ENCODE data around the gene SLC44A1.

SLC44A1 gene

DNA sequence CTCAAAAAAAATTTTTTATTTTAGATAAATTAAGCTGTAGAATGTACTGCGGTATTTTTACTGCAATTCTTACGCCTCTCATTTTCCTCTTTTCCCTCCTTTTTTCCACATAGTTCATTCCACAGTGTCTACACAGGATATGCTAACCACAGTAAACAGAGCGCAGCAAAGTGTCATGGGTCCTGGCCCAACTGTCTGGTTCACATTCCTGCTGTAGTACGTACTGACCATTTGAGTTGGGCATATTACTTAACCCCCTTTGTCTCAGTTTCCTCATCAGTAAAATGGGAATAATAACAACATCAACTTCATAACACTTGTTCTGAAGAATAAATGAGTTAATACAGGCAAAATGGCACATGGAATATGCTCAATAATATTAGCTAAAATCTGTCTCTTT lies 41.6 kb downstream of the SLC44A1 start:
- no CpG with 5 or more reads among the region's 4 CpGs for WGBS (ENCODE audit: insufficient coverage, insufficient read length)
- H3K4me1 ChIP-seq (ENCODE audit: control insufficient read depth, insufficient read depth, low read length), result peaks cover 5% of the 10 kb centered on the region; the same call in 1 of the 2 replicates
- DNase-seq (ENCODE audit: low read depth, low spot score), result no peak
- H3K36me3 ChIP-seq (ENCODE audit: control insufficient read depth, insufficient read depth, low read length), result no peaks in the 10 kb centered on the region
- no peak overlapping the region for H3K4me3 ChIP-seq (ENCODE audit: low read length)
- H3K27me3 ChIP-seq (ENCODE audit: control insufficient read depth, insufficient read depth, low read length), result no peaks in the 10 kb centered on the region
- no peaks in the 10 kb centered on the region for H3K9me3 ChIP-seq (ENCODE audit: control insufficient read depth, insufficient read depth, low read length)
- H3K27ac ChIP-seq (ENCODE audit: low read length), result no peak overlapping the region

DNA sequence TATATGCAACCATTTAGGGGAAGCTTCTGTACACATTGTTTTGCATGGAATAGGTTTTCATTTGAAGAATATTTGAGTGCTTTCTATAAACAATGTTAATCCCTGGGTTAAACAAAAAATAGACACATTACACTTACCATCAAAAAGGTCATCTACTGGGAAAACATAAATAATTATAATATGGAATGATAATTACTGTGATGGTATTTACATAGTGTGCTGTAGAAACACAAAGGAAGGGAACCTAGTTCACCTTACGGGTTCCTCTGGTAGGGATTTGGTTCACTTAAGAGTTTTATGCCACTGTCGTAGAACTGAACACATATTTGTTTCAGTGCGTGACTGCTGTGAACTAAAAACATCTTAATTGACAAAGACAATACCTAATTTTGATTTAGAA lies 44.9 kb downstream of the SLC44A1 start:
- DNase-seq (ENCODE audit: low read depth, low spot score), result no peak
- no CpG with 5 or more reads among the region's 3 CpGs for WGBS (ENCODE audit: insufficient coverage, insufficient read length)
- no peak overlapping the region for H3K27ac ChIP-seq (ENCODE audit: low read length)
- no peaks in the 10 kb centered on the region for H3K36me3 ChIP-seq (ENCODE audit: control insufficient read depth, insufficient read depth, low read length)
- no peaks in the 10 kb centered on the region for H3K9me3 ChIP-seq (ENCODE audit: control insufficient read depth, insufficient read depth, low read length)
- H3K4me1 ChIP-seq (ENCODE audit: control insufficient read depth, insufficient read depth, low read length), result peaks cover 1% of the 10 kb centered on the region; the same call in 1 of the 2 replicates
- no peak overlapping the region for H3K4me3 ChIP-seq (ENCODE audit: low read length)
- H3K27me3 ChIP-seq (ENCODE audit: control insufficient read depth, insufficient read depth, low read length), result no peaks in the 10 kb centered on the region

DNA sequence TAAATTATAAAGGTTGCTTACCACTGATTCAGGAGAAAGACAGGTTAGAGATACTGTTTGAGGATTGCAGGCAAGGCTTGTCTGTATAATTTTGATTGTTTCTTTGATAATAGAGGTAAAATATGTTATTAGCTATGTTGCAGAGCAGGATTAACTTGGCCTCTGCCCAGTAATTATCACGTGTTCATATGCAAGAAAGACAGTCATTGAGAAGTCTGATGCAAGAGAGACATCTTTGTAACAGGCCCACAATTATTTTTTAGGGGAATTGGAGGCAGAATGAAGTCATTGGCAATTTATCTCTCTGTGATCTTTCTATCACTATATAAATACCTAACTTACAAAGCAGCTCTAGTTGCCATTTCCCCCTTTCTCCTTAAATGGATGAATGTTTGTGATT lies 46.0 kb downstream of the SLC44A1 start:
- no CpG with 5 or more reads among the region's 1 CpG for WGBS (ENCODE audit: insufficient coverage, insufficient read length)
- no peaks in the 10 kb centered on the region for H3K9me3 ChIP-seq (ENCODE audit: control insufficient read depth, insufficient read depth, low read length)
- H3K36me3 ChIP-seq (ENCODE audit: control insufficient read depth, insufficient read depth, low read length), result no peaks in the 10 kb centered on the region
- H3K27me3 ChIP-seq (ENCODE audit: control insufficient read depth, insufficient read depth, low read length), result no peaks in the 10 kb centered on the region
- H3K4me3 ChIP-seq (ENCODE audit: low read length), result no peak overlapping the region
- no peak for DNase-seq (ENCODE audit: low read depth, low spot score)
- no peak overlapping the region for H3K27ac ChIP-seq (ENCODE audit: low read length)
- H3K4me1 ChIP-seq (ENCODE audit: control insufficient read depth, insufficient read depth, low read length), result peaks cover 1% of the 10 kb centered on the region; the same call in 1 of the 2 replicates

DNA sequence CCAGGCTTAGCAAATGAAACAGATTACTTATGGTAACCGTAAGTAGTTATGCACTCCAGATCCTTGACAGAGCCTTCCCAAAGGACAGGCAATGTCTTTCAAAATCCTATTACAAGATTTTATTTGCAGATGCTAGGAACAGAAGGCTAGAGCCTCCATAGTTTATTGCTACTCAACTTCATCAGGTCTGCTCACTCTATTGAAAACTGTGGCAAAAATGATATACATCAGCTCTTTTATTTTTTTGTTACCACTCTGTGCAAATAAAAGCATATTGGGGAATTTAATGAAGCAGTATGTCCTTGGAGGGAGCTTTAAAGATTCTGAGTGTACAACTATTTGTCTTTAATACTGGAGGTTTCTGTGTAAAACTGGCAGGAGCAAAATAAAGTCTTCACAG lies 46.5 kb downstream of the SLC44A1 start:
- no peaks in the 10 kb centered on the region for H3K9me3 ChIP-seq (ENCODE audit: control insufficient read depth, insufficient read depth, low read length)
- H3K27me3 ChIP-seq (ENCODE audit: control insufficient read depth, insufficient read depth, low read length), result no peaks in the 10 kb centered on the region
- WGBS (ENCODE audit: insufficient coverage, insufficient read length), result no CpG with 5 or more reads among the region's 1 CpG
- no peak overlapping the region for H3K4me3 ChIP-seq (ENCODE audit: low read length)
- H3K4me1 ChIP-seq (ENCODE audit: control insufficient read depth, insufficient read depth, low read length), result peaks cover 1% of the 10 kb centered on the region; the same call in 1 of the 2 replicates
- H3K27ac ChIP-seq (ENCODE audit: low read length), result no peak overlapping the region
- no peak for DNase-seq (ENCODE audit: low read depth, low spot score)
- no peaks in the 10 kb centered on the region for H3K36me3 ChIP-seq (ENCODE audit: control insufficient read depth, insufficient read depth, low read length)

DNA sequence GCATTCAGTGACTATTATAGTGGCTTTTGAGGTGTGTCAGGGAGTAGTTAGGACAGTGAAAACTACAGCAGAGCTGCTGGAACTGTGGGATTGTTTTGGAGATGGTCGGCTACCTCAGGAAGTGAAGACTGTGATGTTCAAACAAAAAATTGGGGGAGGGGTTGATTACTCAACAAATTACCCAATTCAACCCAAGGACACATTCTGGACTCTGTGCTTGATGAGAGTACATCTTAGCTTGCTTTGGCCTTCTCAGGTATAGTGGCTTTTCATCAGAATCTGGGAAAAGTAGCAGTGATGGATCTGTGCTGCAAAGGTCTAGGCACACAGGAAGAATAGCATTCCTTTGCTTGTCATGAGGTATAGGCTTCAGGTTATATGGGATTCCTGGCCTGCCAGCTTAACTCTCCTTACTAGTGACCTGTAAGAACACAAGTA lies 47.0 kb downstream of the SLC44A1 start:
- no peaks in the 10 kb centered on the region for H3K36me3 ChIP-seq (ENCODE audit: control insufficient read depth, insufficient read depth, low read length)
- H3K4me1 ChIP-seq (ENCODE audit: control insufficient read depth, insufficient read depth, low read length), result peaks cover 1% of the 10 kb centered on the region; the same call in 1 of the 2 replicates
- no peak overlapping the region for H3K27ac ChIP-seq (ENCODE audit: low read length)
- no CpG with 5 or more reads among the region's 1 CpG for WGBS (ENCODE audit: insufficient coverage, insufficient read length)
- DNase-seq (ENCODE audit: low read depth, low spot score), result no peak
- H3K4me3 ChIP-seq (ENCODE audit: low read length), result no peak overlapping the region
- no peaks in the 10 kb centered on the region for H3K27me3 ChIP-seq (ENCODE audit: control insufficient read depth, insufficient read depth, low read length)
- no peaks in the 10 kb centered on the region for H3K9me3 ChIP-seq (ENCODE audit: control insufficient read depth, insufficient read depth, low read length)

DNA sequence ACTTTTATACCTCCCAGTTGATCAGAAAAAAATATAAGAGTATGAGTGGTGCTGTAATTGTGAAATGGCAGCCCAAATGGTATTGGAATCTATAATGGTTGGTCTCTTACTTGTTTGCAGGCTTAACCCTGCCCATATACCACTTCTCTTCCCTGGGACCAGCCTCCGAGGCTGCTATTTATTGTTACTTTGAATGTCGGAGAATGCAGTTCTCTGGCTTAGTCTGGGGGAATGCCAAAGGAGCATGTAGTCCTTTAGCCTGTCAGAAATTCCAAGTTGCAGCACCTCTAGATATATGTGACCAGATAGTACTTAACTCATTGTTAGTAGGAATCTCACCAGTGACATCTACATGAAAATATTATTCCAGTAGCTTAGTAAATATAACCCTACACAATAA lies 47.5 kb downstream of the SLC44A1 start:
- H3K4me1 ChIP-seq (ENCODE audit: control insufficient read depth, insufficient read depth, low read length), result no peaks in the 10 kb centered on the region; the same call in 1 of the 2 replicates
- no peaks in the 10 kb centered on the region for H3K36me3 ChIP-seq (ENCODE audit: control insufficient read depth, insufficient read depth, low read length)

DNA sequence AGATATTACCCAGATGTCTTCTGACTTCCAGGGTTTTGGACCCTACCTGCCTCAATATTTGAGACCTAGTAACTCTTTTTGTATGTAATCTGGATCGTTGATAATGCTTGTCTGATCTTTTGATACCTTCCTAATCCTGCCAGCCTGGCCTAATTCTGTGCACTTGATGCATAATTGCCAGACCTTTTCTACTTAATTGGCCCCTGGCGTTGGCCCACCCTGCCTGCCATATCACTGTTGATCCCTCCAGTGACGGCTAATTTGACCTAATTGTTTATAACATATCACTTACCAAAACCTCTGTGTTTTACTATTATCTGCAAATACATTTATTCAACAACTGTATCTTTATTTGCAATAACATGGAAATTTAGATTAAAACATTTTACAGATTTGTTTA lies 49.0 kb downstream of the SLC44A1 start:
- Histone ChIP-seq H3K9me3 (ENCODE audit: control insufficient read depth, insufficient read depth, low read length) (no peaks in the 10 kb centered on the region), H3K36me3 (ENCODE audit: control insufficient read depth, insufficient read depth, low read length) (no peaks in the 10 kb centered on the region), H3K27ac (ENCODE audit: low read length) (no peak overlapping the region), H3K4me1 (ENCODE audit: control insufficient read depth, insufficient read depth, low read length) (no peaks in the 10 kb centered on the region; the same call in none of the 2 replicates), H3K27me3 (ENCODE audit: control insufficient read depth, insufficient read depth, low read length) (no peaks in the 10 kb centered on the region), H3K4me3 (ENCODE audit: low read length) (no peak overlapping the region)
- no CpG with 5 or more reads among the region's 3 CpGs for WGBS (ENCODE audit: insufficient coverage, insufficient read length)
- no peak for DNase-seq (ENCODE audit: low read depth, low spot score)

More for the DNA sequence above, 47.5 kb downstream of the SLC44A1 start:
- Histone ChIP-seq H3K9me3 (ENCODE audit: control insufficient read depth, insufficient read depth, low read length) (no peaks in the 10 kb centered on the region), H3K4me3 (ENCODE audit: low read length) (no peak overlapping the region), H3K27me3 (ENCODE audit: control insufficient read depth, insufficient read depth, low read length) (no peaks in the 10 kb centered on the region), H3K27ac (ENCODE audit: low read length) (no peak overlapping the region)
- DNase-seq (ENCODE audit: low read depth, low spot score), result no peak
- no CpG with 5 or more reads among the region's 2 CpGs for WGBS (ENCODE audit: insufficient coverage, insufficient read length)

DNA sequence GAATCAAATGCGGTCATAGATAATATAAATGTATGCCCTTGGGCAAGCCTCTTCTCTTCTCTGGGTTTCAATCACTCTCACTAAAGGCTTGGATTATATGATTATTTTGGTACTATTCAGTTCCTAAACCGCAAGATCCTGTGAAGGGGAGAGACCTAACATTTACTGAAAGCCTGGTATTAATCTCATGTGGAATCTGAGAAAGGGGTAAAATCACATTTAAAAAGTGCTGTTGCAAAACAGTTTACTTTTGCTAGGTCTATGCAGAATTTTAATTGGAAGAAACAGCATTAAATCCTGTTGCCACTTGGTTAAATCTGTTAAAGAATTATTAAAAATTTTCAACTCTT lies 50.7 kb downstream of the SLC44A1 start:
- H3K4me3 ChIP-seq (ENCODE audit: low read length), result no peak overlapping the region
- no peak overlapping the region for H3K27ac ChIP-seq (ENCODE audit: low read length)
- DNase-seq (ENCODE audit: low read depth, low spot score), result no peak
- no peaks in the 10 kb centered on the region for H3K9me3 ChIP-seq (ENCODE audit: control insufficient read depth, insufficient read depth, low read length)
- H3K4me1 ChIP-seq (ENCODE audit: control insufficient read depth, insufficient read depth, low read length), result no peaks in the 10 kb centered on the region; the same call in none of the 2 replicates
- H3K27me3 ChIP-seq (ENCODE audit: control insufficient read depth, insufficient read depth, low read length), result no peaks in the 10 kb centered on the region
- H3K36me3 ChIP-seq (ENCODE audit: control insufficient read depth, insufficient read depth, low read length), result no peaks in the 10 kb centered on the region
- no CpG with 5 or more reads among the region's 2 CpGs for WGBS (ENCODE audit: insufficient coverage, insufficient read length)

DNA sequence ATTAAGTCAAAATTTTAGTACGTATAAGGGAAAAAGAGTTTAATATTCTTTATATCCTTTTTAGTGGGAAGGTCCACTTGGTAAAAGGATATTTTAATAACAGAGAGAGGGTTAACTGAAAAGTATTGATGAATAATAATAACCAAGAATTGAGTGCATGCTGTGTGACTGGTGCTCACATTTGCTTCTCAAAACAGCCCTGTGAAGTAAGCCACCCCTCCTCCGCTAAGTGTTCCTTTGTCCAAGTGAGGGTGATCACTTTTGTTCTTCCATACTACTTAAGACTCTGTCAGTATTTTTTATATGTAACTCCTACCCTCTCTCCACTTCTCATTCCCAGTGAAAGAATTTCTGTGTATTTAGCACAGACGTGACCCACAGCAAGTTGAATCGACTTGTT lies 51.5 kb downstream of the SLC44A1 start:
- DNase-seq (ENCODE audit: low read depth, low spot score), result no peak
- H3K36me3 ChIP-seq (ENCODE audit: control insufficient read depth, insufficient read depth, low read length), result no peaks in the 10 kb centered on the region; the same call in 1 of the 2 replicates
- H3K4me3 ChIP-seq (ENCODE audit: low read length), result no peak overlapping the region
- no peaks in the 10 kb centered on the region for H3K27me3 ChIP-seq (ENCODE audit: control insufficient read depth, insufficient read depth, low read length)
- WGBS (ENCODE audit: insufficient coverage, insufficient read length), result no CpG with 5 or more reads among the region's 4 CpGs
- no peaks in the 10 kb centered on the region for H3K9me3 ChIP-seq (ENCODE audit: control insufficient read depth, insufficient read depth, low read length)
- no peaks in the 10 kb centered on the region; the same call in none of the 2 replicates for H3K4me1 ChIP-seq (ENCODE audit: control insufficient read depth, insufficient read depth, low read length)
- H3K27ac ChIP-seq (ENCODE audit: low read length), result no peak overlapping the region

DNA sequence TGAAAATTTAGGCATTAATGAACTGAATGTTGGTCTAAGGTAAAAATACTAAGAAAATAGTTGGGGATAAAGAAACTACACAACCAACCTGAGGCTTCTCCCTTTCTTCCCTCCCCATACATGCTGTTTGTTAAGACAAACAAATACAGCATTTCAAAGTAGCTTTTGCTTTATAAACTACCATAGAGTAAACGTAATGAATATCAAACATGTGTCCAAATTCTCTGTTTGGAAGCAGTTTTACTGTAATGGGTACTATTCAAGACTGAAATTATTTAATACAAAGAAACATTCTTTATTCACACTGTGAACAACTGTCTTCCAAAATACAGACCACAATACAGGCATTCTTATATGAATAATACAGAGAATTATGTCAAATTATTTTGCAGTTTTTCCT lies 52.0 kb downstream of the SLC44A1 start:
- no peaks in the 10 kb centered on the region; the same call in 1 of the 2 replicates for H3K36me3 ChIP-seq (ENCODE audit: control insufficient read depth, insufficient read depth, low read length)
- DNase-seq (ENCODE audit: low read depth, low spot score), result no peak
- H3K27ac ChIP-seq (ENCODE audit: low read length), result no peak overlapping the region
- WGBS (ENCODE audit: insufficient coverage, insufficient read length), result no CpG with 5 or more reads among the region's 1 CpG
- no peaks in the 10 kb centered on the region; the same call in none of the 2 replicates for H3K4me1 ChIP-seq (ENCODE audit: control insufficient read depth, insufficient read depth, low read length)
- H3K9me3 ChIP-seq (ENCODE audit: control insufficient read depth, insufficient read depth, low read length), result no peaks in the 10 kb centered on the region
- no peak overlapping the region for H3K4me3 ChIP-seq (ENCODE audit: low read length)
- no peaks in the 10 kb centered on the region for H3K27me3 ChIP-seq (ENCODE audit: control insufficient read depth, insufficient read depth, low read length)

DNA sequence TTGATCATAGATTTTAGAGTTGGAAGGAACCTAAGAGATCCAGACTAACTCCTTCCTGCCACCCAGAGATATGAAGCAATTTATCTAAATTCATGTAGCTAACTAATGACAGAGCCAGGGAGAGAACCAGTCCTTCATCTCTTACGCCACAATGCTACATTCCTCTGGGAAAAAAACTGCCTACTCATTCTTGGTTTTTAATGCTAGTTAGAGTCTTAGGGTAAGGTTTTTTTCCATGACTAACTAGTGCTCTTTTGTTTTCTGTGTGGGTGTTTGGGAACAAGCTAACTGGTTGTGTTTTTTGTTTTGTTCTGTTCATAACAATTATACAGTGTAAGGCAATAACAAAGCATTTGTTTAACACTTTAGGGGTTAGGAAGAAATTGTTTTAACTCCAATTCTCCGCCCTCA lies 52.4 kb downstream of the SLC44A1 start:
- DNase-seq (ENCODE audit: low read depth, low spot score), result no peak
- Histone ChIP-seq H3K4me3 (ENCODE audit: low read length) (no peak overlapping the region), H3K9me3 (ENCODE audit: control insufficient read depth, insufficient read depth, low read length) (no peaks in the 10 kb centered on the region), H3K36me3 (ENCODE audit: control insufficient read depth, insufficient read depth, low read length) (no peaks in the 10 kb centered on the region; the same call in 1 of the 2 replicates), H3K27me3 (ENCODE audit: control insufficient read depth, insufficient read depth, low read length) (no peaks in the 10 kb centered on the region), H3K27ac (ENCODE audit: low read length) (no peak overlapping the region), H3K4me1 (ENCODE audit: control insufficient read depth, insufficient read depth, low read length) (no peaks in the 10 kb centered on the region; the same call in none of the 2 replicates)
- no CpG with 5 or more reads among the region's 2 CpGs for WGBS (ENCODE audit: insufficient coverage, insufficient read length)

Data from iPS DF 6.9 (cell line).